ENCODE data around the gene ELP5.

- TF ChIP-seq EZH2 (IDR thresholded peaks at IDR 0.05; ENCODE audit: borderline replicate concordance, low read length), result no peak
- TF ChIP-seq CTCF (IDR thresholded peaks at IDR 0.05; ENCODE audit: low read length), result no peak
These were observed 29.7 kb upstream of the ELP5 start for GRCh38 chr17:7222093-7222971.
